ENCODE measurements around the gene ST7.

Gene ST7

DNA sequence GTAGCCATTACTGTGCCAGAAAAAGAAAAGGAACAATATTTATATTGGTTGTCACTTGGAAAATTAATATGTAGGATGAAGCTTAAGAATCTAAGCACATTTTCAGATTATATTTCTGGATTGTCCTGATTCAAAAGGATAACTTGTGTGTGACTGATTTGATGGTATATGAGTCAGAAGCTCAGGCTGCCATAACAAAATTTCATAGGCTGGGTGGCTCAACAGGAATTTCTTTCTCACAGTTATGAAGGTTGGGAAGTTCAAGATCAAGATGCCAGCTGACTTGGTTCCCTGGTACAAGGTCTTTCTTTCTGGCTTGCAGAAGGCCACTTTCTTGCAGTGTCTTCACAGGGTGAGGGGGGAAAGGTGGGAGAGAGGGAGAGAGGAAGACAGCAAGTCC is 108.5 kb downstream of the ST7 start:
- in situ Hi-C loops (cut with MboI; ENCODE audit: low sequenced_read_pairs): no loop called here

DNA sequence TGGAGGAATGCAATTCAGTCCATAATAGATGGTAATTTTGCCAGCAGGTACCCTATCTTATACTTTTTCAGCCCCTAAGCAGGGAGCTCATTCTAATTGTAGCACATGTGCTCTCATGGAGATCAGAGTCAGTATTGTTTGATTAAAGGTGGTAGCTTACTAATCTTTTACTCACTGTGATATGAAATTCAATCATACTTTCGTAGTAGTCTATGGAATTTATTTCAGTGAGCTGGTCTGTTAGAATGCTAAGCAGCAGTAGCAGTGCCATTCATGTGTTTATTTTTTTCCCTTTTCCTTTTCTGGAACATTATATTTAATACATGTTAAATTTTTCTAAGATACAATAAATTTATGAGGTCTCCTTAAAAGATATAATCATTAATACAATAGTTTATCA is 109.0 kb downstream of the ST7 start:
- in situ Hi-C loops (cut with MboI; ENCODE audit: low sequenced_read_pairs): no loop called here

DNA sequence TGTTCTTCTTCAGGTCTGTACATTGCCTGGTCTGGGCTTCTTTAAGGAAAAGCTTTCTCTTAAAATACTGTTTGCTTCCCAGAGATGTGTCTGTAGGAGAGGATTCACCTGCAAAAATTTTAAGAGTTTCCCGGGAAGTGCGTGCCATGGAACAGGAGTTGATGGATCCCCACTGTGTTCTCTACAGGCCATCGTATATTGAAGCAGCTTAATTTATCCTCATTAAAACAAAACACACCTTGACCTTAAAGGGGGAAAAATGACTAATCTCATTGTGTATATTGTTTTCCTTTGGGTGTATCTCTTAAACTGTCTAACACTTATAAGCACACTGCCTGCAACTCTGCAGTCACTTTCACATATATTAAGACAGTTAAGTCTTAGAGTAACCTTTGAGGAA is 111.4 kb downstream of the ST7 start:
- in situ Hi-C loops (cut with MboI; ENCODE audit: low sequenced_read_pairs): no loop called here

DNA sequence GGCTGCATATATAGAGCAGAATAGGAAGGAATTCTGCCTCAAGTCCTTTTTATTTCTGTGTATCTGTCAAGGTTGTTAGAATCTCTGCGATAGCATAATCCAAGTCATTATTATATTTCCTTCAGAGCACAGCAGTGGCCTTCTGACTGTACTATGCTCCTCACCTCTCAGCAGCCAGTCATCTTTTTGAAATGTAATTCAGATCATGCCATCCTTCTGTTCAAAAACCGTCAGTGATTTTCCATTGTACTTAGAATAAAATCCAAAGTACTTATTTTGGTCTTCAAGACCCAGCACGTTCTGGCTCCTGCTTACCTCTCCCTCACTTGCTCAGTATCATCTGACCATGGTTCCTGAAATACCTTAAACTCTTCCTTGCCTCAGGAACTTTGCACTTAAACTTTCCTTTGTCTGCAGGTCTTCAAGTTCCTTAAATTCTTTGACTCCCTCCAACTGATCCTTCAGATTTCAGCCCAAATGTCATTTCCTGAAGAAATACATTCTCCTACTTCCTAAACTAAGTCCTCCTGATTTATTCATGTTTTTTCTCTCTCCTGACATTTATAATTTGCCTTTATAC is 112.4 kb downstream of the ST7 start:
- in situ Hi-C loops (cut with MboI; ENCODE audit: low sequenced_read_pairs): no loop called here

DNA sequence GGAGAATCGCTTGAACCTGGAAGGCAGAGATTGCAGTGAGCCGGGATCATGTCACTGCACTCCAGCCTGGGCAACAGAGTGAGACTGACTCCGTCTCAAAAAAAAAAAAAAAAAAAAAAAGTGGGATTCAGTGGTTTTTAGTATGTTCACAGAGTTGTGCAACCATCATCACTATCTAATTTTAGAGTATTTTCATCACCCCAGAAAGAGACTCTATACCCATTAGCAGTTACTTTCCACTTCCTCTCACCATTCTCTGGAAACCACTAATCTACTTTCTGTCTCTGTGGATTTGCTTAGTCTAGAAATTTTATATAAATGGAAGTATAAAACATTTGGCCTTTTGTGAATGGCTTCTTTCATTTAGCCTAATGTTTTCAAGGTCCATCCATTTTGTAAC is 113.4 kb downstream of the ST7 start:
- in situ Hi-C loops (cut with MboI; ENCODE audit: low sequenced_read_pairs): no loop called here

DNA sequence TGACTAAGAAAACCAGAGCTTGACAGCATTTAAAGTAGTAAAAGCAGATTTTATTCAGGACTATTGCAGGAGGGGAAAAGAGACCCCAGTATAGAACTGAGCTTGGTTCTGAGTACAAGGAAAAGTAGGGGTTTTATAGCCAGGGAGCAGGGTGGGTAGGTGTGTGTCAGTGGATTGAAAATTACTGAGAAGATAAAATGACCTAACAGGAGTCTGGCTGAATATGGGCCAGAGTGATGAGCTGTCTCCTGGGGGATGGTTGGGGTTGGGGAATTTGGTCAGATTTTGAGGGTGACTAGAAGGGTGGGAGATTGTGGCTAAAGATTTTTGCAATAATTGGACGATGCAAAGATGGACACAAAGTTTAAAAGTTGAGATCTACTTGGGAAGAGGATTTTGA is 114.0 kb downstream of the ST7 start:
- in situ Hi-C loops (cut with MboI; ENCODE audit: low sequenced_read_pairs): no loop called here

DNA sequence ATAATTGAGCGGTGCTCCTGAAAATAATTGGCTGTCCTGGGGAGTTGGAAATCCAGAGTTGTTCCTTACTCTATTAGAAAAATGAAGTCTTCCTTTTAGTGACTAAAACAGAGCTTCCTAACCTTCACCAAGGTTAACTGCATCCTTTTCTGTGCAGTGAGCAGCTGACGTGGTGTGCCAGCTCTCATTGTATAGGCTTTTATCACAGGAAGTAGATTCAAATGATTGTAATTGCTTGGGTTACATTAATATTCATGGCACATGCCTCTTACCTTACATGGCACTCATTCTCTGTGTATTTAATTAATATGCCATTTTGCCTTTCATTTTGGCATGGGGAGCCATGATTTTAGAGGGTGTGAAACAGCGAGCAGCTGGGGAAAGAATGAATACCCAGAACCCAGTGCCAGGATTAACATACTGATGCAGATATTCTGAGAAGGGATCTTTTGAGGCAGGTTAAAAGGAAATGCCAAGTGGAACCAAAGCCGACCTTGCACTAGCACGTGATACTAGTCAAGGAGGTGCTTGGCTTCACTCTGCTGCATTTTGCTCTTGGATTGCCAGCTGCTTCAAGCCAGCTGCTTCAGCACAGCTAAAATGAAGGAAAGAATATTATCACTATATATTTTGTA is 115.3 kb downstream of the ST7 start:
- in situ Hi-C loops (cut with MboI; ENCODE audit: low sequenced_read_pairs): no loop called here

DNA sequence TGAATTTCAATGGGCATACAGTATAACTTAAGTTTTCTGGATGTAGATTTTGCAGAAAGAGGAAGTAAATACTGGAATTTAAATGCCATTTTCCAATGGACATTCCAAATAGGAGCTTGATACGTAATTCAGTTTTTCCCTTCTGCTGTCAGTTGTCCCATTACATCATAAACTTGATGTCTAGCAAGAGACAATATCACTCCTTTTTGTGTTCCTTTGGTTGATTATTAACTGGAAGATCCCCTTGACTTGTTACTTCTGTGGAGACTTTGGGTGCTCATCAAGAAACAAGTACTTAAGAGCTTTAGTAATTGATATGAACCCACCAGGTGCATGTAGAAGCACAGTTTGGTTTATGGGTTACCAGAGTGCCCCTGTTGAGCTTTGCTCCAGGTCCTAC is 116.1 kb downstream of the ST7 start:
- in situ Hi-C loops (cut with MboI; ENCODE audit: low sequenced_read_pairs): no loop called here

DNA sequence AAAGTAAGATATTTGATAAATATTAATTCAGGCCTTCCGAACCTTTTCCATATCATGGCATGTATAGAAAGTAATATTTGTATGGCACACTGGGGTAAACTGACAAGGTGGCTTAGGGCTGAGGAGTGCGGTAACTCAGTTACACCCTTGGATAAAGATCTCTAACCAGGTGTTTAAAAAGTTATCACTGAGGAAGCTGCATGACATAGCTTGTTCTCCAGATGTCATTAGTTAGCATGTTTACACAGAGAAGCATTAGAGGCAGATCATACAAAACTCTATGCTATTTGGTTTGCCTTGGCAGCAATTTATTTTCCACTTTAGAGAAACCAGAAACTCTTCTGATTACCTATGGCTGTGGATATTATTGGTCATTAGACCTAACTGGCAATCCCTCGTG is 118.2 kb downstream of the ST7 start:
- in situ Hi-C loops (cut with MboI; ENCODE audit: low sequenced_read_pairs): no loop called here

DNA sequence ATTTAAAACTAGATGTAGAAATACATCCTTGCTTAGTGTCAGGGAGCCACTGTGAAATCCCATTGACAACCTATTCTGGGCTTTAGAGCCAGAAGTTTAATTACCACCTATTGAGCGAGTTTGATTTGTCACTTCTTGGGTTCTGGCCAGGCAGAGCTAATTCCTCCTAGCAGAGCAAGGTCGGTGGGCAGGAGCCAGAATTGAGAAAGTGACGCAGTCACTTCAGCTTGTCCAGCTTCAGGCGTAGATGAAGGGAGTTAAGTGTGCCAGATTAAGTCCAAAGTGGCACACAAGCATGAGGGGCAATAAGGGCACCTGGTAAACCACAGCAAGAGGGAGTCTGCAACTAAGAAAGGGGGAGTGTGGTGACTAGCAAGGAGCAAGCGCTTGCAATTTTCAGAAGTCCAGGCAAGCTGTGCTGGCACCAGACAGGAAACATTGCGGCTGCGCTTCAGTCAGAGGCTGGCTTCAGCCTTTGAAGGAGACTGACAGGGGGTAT is 119.4 kb downstream of the ST7 start:
- in situ Hi-C loops (cut with MboI; ENCODE audit: low sequenced_read_pairs): no loop called here

DNA sequence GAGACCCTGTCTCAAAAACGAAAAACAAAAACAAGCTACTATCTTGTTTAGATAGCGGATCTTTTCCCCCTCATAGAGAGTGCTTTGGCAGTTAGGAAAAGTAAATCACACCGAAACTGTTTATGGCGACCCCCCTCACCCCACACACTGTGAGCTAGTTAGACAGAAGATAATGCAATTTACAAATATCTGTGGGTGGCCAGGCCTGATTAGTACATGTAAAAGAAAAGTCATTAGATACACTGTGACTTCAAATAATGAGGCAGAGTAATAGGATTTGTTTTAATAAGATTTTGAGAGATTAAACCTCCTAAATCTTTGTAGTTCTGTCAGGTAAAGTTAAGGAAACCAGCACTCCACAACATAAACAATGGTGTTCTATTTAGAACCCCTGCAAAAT is 121.1 kb downstream of the ST7 start:
- in situ Hi-C loops (cut with MboI; ENCODE audit: low sequenced_read_pairs): no loop called here

DNA sequence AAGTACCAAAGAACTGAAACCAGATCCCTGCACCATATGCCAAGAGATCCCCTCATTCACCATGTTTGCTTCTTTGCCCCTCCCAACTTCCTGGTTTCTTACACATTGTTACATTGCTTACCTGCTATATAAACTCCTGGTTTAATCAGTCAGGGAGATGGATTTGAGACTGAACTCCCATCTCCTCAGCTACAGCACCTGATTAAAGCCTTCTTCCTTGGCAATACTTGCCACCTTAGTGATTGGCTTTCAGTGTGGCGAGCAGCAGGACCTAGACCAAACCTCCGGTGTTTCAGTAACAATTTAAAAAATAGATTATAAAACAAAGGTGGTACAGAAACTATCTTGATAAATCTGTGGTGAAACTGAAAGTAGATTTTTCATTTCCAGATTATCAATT is 122.6 kb downstream of the ST7 start:
- in situ Hi-C loops (cut with MboI; ENCODE audit: low sequenced_read_pairs): no loop called here

DNA sequence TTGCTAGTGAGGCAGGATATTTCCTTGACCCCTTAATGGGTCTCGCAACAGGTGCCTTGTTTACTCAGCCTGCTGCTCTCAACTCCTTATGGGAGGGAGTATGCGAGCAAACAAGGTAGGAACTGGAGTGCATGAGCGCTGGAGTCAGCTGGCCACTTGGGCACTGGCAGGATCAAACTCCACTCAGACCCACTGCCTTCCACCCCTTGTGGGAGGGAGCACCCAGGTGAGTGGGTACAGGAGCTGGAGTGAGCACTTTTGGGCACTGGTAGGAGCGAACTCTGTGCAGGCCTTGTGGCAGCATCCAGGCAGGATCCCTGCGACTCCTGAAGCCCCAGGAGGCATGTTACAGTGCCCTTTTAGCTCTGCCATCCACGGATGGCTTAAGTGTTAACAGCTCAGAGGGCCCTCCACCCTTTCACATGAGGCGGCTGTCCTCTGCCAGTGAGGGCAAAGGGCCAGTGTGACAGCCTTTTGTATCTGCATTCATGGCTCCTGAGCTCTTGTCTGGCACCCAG is 123.2 kb downstream of the ST7 start:
- in situ Hi-C loops (cut with MboI; ENCODE audit: low sequenced_read_pairs): no loop called here

DNA sequence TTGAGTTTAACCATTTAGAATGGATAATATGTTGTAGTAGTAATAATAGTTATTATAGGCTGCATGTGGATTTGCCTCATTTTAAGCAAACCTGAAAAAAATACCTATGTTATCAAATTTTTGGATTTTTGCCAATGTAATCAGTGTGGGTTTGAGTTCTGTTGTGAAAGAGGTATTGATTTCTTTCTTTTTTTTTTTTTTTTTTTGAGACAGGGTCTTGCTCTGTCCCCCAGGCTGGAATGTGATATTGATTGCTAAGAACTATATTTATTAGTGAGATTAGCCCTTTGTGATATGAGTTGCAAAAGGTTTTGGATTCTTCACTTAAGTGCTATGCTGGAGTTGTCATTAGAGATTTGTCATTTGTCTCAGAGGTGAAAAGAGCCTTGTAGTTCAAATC is 124.4 kb downstream of the ST7 start:
- in situ Hi-C loops (cut with MboI; ENCODE audit: low sequenced_read_pairs): no loop called here

DNA sequence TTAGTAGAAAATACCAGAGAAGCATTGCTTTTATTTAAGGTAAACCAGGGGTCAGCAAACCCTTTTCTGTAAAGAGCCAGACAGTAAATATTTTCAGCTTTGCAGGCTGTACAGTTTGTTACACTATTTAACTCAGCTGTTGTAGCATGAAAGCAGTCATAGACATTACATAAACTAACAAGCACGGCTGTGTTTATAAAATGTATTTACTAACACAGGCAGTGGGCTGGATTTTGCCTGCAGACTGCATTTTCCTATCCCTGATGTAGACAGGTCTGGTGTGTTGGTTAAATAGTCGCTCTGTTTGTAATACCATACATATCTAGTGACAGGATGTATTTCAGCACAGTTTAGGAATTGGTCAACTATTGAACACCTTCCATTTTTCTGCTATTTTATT is 129.3 kb downstream of the ST7 start:
- in situ Hi-C loops (cut with MboI; ENCODE audit: low sequenced_read_pairs): no loop called here

DNA sequence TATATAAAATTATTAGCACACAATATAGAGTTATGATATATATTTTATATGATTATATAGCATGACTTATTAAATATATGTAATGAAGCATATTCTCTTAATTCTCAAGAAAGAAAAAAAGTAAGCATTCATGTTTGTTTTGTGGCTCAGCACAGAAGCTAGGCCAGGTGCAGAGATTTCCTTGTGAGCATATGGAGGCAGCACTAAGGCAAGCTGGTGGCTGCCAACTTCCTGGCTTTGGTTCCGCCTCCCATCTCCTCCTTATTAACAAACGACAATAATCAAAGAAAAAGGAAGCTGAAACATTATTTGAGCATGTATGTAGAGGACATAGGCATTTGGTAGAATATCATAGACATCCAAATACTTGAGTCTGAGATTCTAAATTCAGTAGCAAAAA is 130.3 kb downstream of the ST7 start:
- in situ Hi-C loops (cut with MboI; ENCODE audit: low sequenced_read_pairs): no loop called here

DNA sequence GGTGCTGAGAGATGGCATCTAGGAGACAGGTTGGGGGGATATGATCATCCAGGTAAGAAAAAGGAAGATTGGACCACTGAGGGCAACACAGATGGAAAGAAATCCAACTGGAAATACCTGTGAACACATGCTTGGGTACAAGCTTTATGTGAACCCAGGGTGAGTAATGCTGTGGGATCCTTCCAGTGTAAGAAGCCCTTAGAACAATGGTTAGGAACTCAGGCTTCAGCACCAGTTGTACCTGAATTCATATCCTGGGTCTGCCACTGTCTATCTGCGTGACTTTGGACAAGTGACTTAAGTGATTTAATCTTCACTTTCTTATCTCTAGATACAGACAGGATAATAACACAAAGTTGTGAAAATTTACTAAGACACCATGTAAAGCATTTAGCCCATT is 131.0 kb downstream of the ST7 start:
- in situ Hi-C loops (cut with MboI; ENCODE audit: low sequenced_read_pairs): no loop called here

DNA sequence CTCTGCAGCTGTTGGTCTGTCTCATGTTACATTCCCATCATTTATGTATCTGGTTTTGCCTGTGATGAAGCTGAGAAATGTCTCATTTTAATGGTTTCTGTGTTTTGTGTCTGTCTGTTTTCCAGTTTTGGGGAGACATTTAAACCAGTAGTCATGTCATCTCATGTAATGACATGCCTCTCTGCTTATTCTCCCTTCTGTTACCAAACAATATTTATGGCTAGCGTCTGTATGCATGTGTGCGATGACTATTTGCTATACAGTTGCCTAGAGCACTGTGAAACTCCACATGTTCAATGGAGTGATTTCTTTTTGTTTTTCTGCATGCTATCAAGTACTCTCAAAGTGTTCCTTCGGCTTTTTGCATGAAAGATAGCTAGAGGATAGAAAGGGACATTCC is 132.0 kb downstream of the ST7 start:
- in situ Hi-C loops (cut with MboI; ENCODE audit: low sequenced_read_pairs): no loop called here

DNA sequence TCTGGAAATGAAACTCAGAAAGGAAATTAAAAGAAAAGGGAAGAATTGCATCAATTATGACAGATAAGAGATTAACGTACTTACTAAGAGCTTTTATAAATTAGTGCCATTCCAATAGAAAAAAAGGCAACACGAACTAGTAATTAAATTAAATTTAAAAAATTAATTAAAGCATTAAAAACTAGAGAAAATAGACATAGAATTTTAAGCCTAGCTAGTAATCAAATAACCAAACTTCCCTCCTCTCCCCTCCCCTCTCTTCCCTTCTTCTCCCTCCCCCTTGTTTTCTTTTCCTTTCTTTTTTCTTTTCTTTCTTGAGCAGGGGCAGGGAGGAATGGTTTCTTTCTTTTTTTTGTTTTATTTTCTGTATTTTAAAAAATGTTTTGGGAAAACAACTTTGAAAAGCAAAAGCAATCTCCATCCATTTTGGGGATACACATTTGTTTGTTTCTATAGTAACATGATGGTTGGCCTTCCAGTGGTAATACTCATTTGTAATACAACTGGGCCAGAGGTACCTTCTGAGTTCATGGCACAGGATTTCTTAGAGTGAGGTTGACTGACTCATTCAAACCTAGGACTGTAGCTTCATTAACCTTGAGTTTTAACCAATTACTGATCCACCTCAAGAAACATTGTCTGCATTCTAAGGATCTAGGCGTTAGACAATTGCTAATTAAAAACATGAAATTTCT is 132.6 kb downstream of the ST7 start:
- in situ Hi-C loops (cut with MboI; ENCODE audit: low sequenced_read_pairs): no loop called here

DNA sequence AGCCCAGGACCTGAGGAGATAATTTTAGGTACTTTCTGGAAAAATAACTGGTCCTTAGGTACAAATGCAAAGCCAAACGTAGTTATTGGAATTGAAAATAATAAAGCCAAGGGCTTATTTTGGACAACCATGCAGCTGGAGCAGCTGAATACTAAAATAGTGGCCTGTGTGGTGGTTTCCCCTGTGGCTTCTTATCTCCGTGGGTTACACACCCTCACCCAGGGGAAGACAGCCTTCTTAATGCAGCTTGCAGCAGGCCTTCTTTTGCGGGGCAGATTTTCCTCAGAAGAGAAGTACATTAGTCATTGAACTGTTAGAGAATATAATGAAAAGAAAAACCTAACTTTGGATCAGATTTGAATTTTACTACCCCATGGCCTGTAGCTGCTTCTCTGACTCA is 133.5 kb downstream of the ST7 start:
- in situ Hi-C loops (cut with MboI; ENCODE audit: low sequenced_read_pairs): no loop called here

DNA sequence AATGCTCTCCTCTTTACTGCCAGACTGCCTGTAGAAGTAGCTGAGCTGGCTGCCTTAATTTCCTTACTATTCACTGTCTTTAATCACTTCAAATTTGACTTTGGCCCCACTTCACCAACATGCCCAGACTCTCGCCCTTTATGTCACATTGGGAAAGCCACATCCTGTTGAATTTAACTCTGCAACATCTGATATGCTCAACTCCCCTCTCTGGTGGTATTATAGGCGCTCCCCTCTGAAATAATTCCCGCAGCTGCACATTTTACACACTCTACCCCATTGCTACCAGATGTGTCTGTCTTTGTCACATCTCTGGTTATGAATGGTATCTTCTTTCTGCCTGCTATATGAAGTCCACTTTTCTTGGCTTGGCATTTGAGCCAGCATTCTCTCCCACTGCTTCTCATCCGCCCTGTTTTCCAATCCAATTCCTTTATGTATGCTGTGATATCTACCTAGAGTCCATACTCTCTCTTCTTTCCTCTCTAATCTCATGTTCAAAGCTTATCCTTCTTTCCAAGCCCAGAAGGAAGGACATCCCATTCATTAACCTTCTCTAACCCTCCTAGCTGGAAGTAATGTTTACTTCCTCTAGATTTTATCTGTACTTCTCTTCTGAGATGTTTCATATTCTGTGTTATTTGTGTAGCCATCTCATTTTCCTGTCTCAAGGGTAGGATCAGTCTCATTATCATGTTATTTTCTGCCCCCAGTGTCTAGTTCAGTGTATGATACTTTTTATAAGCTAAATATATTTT is 134.5 kb downstream of the ST7 start:
- in situ Hi-C loops (cut with MboI; ENCODE audit: low sequenced_read_pairs): no loop called here
